ENCODE results near the gene RPRD1B.

DNA sequence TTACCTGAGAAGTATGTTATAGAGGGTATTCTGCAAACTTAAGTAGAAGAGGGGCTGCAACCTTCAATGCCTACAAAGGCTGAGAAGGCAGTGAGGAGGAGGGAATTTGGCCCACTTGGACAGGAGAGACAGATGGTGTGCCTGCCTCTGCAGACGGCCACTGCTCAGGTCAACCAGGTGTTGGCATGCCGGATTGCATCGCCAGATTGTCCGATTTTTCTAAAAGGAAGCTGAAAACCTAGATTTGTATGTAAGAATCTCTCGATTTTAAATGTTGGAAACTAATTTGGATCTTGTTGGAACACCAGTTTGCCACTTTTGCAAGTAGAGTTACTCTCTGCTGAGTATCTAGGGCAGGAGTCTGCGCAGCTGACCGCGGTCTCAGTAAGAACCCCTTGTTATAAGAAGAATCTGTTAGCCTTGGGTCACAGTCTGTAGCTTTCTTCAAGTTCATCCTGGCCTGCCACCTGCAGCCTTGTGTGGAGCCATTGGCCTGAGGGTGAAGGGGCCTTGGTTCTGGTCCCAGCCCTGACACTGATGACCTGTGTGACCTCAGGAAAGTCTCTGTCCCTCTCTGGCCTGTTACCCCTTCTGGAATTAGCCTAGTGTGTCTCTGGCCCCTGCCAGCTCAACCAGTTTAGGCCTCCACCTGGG is 77.1 kb downstream of the RPRD1B start:
- no peak for TF ChIP-seq EP300 (IDR thresholded peaks at IDR 0.05; ENCODE audit: borderline replicate concordance in 1 of 2, low read depth in 1 of 2, low read length in 1 of 2)
- TF ChIP-seq TAF1 (IDR thresholded peaks at IDR 0.05; ENCODE audit: borderline replicate concordance, low read depth, low read length) = no peak
- TF ChIP-seq, protein P1, sequence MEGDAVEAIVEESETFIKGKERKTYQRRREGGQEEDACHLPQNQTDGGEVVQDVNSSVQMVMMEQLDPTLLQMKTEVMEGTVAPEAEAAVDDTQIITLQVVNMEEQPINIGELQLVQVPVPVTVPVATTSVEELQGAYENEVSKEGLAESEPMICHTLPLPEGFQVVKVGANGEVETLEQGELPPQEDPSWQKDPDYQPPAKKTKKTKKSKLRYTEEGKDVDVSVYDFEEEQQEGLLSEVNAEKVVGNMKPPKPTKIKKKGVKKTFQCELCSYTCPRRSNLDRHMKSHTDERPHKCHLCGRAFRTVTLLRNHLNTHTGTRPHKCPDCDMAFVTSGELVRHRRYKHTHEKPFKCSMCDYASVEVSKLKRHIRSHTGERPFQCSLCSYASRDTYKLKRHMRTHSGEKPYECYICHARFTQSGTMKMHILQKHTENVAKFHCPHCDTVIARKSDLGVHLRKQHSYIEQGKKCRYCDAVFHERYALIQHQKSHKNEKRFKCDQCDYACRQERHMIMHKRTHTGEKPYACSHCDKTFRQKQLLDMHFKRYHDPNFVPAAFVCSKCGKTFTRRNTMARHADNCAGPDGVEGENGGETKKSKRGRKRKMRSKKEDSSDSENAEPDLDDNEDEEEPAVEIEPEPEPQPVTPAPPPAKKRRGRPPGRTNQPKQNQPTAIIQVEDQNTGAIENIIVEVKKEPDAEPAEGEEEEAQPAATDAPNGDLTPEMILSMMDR (IDR thresholded peaks at IDR 0.05) = no peak
- TF ChIP-seq, protein P2, sequence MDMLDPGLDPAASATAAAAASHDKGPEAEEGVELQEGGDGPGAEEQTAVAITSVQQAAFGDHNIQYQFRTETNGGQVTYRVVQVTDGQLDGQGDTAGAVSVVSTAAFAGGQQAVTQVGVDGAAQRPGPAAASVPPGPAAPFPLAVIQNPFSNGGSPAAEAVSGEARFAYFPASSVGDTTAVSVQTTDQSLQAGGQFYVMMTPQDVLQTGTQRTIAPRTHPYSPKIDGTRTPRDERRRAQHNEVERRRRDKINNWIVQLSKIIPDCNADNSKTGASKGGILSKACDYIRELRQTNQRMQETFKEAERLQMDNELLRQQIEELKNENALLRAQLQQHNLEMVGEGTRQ (IDR thresholded peaks at IDR 0.05; ENCODE audit: borderline replicate concordance, low read depth, low read length) = no peak
- TF ChIP-seq, protein P3, sequence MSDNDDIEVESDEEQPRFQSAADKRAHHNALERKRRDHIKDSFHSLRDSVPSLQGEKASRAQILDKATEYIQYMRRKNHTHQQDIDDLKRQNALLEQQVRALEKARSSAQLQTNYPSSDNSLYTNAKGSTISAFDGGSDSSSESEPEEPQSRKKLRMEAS (IDR thresholded peaks at IDR 0.05; ENCODE audit: low read depth) = no peak
- TF ChIP-seq RCOR1 (IDR thresholded peaks at IDR 0.05; ENCODE audit: low read length) = no peak
- TF ChIP-seq, protein P4, sequence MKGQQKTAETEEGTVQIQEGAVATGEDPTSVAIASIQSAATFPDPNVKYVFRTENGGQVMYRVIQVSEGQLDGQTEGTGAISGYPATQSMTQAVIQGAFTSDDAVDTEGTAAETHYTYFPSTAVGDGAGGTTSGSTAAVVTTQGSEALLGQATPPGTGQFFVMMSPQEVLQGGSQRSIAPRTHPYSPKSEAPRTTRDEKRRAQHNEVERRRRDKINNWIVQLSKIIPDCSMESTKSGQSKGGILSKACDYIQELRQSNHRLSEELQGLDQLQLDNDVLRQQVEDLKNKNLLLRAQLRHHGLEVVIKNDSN (IDR thresholded peaks at IDR 0.05; ENCODE audit: borderline replicate concordance, low read depth) = no peak
- TF ChIP-seq, protein P5, sequence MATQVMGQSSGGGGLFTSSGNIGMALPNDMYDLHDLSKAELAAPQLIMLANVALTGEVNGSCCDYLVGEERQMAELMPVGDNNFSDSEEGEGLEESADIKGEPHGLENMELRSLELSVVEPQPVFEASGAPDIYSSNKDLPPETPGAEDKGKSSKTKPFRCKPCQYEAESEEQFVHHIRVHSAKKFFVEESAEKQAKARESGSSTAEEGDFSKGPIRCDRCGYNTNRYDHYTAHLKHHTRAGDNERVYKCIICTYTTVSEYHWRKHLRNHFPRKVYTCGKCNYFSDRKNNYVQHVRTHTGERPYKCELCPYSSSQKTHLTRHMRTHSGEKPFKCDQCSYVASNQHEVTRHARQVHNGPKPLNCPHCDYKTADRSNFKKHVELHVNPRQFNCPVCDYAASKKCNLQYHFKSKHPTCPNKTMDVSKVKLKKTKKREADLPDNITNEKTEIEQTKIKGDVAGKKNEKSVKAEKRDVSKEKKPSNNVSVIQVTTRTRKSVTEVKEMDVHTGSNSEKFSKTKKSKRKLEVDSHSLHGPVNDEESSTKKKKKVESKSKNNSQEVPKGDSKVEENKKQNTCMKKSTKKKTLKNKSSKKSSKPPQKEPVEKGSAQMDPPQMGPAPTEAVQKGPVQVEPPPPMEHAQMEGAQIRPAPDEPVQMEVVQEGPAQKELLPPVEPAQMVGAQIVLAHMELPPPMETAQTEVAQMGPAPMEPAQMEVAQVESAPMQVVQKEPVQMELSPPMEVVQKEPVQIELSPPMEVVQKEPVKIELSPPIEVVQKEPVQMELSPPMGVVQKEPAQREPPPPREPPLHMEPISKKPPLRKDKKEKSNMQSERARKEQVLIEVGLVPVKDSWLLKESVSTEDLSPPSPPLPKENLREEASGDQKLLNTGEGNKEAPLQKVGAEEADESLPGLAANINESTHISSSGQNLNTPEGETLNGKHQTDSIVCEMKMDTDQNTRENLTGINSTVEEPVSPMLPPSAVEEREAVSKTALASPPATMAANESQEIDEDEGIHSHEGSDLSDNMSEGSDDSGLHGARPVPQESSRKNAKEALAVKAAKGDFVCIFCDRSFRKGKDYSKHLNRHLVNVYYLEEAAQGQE (IDR thresholded peaks at IDR 0.05; ENCODE audit: low read depth, low read length) = no peak
- no peak for TF ChIP-seq POLR2AphosphoS5 (IDR thresholded peaks at IDR 0.05; ENCODE audit: low read depth, low read length)
- no peak for TF ChIP-seq RAD21 (IDR thresholded peaks at IDR 0.05; ENCODE audit: low read length)
- no peak for TF ChIP-seq JUND (IDR thresholded peaks at IDR 0.05)
